Measurements from ENCODE around the gene DDX10.

DNA sequence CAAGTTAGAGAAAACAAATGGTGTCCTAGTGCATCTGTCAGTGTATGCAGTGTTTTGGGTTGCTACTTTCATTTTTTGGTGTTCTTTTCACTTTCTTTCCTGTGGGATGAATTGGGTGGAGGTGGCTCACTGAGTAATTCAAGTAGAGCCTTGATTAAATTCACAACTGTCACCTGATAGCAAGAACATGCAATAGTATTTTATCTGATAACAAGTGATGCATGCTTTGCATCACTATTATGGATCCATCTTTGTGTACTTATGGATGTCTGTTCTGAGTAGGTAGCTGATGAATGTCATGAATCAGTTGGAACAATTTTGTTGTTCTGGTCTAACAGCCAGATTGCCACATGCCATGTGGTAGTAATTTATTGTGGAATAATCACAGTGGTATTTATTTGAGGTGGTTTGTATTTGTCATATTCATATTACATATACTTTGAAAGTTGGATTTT, 87.5 kb downstream of the DDX10 start:
- TF ChIP-seq, protein P1, sequence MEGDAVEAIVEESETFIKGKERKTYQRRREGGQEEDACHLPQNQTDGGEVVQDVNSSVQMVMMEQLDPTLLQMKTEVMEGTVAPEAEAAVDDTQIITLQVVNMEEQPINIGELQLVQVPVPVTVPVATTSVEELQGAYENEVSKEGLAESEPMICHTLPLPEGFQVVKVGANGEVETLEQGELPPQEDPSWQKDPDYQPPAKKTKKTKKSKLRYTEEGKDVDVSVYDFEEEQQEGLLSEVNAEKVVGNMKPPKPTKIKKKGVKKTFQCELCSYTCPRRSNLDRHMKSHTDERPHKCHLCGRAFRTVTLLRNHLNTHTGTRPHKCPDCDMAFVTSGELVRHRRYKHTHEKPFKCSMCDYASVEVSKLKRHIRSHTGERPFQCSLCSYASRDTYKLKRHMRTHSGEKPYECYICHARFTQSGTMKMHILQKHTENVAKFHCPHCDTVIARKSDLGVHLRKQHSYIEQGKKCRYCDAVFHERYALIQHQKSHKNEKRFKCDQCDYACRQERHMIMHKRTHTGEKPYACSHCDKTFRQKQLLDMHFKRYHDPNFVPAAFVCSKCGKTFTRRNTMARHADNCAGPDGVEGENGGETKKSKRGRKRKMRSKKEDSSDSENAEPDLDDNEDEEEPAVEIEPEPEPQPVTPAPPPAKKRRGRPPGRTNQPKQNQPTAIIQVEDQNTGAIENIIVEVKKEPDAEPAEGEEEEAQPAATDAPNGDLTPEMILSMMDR (conservative IDR thresholded peaks at IDR 0.05; ENCODE audit: low read depth in 2 of 2): no peak
- no peak for TF ChIP-seq POLR2AphosphoS5 (IDR thresholded peaks at IDR 0.05; ENCODE audit: low read depth)
- TF ChIP-seq EZH2 (IDR thresholded peaks at IDR 0.05; ENCODE audit: low read depth, unreplicated experiment): no peak
- no peak for TF ChIP-seq JUNB (IDR thresholded peaks at IDR 0.05; ENCODE audit: unreplicated experiment)
- no peak for TF ChIP-seq EZH2phosphoT487 (IDR thresholded peaks at IDR 0.05; ENCODE audit: unreplicated experiment)
- TF ChIP-seq, protein P2, sequence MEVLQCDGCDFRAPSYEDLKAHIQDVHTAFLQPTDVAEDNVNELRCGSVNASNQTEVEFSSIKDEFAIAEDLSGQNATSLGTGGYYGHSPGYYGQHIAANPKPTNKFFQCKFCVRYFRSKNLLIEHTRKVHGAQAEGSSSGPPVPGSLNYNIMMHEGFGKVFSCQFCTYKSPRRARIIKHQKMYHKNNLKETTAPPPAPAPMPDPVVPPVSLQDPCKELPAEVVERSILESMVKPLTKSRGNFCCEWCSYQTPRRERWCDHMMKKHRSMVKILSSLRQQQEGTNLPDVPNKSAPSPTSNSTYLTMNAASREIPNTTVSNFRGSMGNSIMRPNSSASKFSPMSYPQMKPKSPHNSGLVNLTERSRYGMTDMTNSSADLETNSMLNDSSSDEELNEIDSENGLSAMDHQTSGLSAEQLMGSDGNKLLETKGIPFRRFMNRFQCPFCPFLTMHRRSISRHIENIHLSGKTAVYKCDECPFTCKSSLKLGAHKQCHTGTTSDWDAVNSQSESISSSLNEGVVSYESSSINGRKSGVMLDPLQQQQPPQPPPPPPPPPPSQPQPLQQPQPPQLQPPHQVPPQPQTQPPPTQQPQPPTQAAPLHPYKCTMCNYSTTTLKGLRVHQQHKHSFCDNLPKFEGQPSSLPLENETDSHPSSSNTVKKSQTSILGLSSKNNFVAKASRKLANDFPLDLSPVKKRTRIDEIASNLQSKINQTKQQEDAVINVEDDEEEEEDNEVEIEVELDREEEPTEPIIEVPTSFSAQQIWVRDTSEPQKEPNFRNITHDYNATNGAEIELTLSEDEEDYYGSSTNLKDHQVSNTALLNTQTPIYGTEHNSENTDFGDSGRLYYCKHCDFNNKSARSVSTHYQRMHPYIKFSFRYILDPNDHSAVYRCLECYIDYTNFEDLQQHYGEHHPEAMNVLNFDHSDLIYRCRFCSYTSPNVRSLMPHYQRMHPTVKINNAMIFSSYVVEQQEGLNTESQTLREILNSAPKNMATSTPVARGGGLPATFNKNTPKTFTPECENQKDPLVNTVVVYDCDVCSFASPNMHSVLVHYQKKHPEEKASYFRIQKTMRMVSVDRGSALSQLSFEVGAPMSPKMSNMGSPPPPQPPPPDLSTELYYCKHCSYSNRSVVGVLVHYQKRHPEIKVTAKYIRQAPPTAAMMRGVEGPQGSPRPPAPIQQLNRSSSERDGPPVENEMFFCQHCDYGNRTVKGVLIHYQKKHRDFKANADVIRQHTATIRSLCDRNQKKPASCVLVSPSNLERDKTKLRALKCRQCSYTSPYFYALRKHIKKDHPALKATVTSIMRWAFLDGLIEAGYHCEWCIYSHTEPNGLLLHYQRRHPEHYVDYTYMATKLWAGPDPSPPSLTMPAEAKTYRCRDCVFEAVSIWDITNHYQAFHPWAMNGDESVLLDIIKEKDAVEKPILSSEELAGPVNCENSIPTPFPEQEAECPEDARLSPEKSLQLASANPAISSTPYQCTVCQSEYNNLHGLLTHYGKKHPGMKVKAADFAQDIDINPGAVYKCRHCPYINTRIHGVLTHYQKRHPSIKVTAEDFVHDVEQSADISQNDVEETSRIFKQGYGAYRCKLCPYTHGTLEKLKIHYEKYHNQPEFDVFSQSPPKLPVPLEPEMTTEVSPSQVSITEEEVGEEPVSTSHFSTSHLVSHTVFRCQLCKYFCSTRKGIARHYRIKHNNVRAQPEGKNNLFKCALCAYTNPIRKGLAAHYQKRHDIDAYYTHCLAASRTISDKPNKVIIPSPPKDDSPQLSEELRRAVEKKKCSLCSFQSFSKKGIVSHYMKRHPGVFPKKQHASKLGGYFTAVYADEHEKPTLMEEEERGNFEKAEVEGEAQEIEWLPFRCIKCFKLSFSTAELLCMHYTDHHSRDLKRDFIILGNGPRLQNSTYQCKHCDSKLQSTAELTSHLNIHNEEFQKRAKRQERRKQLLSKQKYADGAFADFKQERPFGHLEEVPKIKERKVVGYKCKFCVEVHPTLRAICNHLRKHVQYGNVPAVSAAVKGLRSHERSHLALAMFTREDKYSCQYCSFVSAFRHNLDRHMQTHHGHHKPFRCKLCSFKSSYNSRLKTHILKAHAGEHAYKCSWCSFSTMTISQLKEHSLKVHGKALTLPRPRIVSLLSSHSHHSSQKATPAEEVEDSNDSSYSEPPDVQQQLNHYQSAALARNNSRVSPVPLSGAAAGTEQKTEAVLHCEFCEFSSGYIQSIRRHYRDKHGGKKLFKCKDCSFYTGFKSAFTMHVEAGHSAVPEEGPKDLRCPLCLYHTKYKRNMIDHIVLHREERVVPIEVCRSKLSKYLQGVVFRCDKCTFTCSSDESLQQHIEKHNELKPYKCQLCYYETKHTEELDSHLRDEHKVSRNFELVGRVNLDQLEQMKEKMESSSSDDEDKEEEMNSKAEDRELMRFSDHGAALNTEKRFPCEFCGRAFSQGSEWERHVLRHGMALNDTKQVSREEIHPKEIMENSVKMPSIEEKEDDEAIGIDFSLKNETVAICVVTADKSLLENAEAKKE (CRISPR knock-in tag; IDR thresholded peaks at IDR 0.05): no peak
- TF ChIP-seq ZNF114 (CRISPR knock-in tag; IDR thresholded peaks at IDR 0.05): no peak
- no peak for TF ChIP-seq CREB1 (CRISPR knock-in tag; IDR thresholded peaks at IDR 0.05; ENCODE audit: low read depth)
- TF ChIP-seq STAT1 (IDR thresholded peaks at IDR 0.05; ENCODE audit: unreplicated experiment): no peak
- TF ChIP-seq, protein P3, sequence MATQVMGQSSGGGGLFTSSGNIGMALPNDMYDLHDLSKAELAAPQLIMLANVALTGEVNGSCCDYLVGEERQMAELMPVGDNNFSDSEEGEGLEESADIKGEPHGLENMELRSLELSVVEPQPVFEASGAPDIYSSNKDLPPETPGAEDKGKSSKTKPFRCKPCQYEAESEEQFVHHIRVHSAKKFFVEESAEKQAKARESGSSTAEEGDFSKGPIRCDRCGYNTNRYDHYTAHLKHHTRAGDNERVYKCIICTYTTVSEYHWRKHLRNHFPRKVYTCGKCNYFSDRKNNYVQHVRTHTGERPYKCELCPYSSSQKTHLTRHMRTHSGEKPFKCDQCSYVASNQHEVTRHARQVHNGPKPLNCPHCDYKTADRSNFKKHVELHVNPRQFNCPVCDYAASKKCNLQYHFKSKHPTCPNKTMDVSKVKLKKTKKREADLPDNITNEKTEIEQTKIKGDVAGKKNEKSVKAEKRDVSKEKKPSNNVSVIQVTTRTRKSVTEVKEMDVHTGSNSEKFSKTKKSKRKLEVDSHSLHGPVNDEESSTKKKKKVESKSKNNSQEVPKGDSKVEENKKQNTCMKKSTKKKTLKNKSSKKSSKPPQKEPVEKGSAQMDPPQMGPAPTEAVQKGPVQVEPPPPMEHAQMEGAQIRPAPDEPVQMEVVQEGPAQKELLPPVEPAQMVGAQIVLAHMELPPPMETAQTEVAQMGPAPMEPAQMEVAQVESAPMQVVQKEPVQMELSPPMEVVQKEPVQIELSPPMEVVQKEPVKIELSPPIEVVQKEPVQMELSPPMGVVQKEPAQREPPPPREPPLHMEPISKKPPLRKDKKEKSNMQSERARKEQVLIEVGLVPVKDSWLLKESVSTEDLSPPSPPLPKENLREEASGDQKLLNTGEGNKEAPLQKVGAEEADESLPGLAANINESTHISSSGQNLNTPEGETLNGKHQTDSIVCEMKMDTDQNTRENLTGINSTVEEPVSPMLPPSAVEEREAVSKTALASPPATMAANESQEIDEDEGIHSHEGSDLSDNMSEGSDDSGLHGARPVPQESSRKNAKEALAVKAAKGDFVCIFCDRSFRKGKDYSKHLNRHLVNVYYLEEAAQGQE (IDR thresholded peaks at IDR 0.05; ENCODE audit: unreplicated experiment): no peak
- TF ChIP-seq, protein P4, sequence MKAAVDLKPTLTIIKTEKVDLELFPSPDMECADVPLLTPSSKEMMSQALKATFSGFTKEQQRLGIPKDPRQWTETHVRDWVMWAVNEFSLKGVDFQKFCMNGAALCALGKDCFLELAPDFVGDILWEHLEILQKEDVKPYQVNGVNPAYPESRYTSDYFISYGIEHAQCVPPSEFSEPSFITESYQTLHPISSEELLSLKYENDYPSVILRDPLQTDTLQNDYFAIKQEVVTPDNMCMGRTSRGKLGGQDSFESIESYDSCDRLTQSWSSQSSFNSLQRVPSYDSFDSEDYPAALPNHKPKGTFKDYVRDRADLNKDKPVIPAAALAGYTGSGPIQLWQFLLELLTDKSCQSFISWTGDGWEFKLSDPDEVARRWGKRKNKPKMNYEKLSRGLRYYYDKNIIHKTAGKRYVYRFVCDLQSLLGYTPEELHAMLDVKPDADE (IDR thresholded peaks at IDR 0.05): no peak
- TF ChIP-seq NANOG (IDR thresholded peaks at IDR 0.05; ENCODE audit: borderline replicate concordance): no peak
